ENCODE measurements around the gene SCG3.
A peak's percentile ranks its signal among the peaks of the same experiment; 100 is the strongest.

The SCG3 gene

GRCh38 chr15:51757450-51757849 is 76.1 kb downstream of the SCG3 start:
- Histone ChIP-seq H4K20me1 (ENCODE audit: insufficient read depth, low read length) (no peaks in the 10 kb centered on the region), H3K9ac (ENCODE audit: low read length) (no peak overlapping the region), H3K4me3 (ENCODE audit: low read length) (no peak overlapping the region), H3K4me2 (ENCODE audit: low read length) (no peak overlapping the region), H3K27ac (ENCODE audit: low read length) (no peak overlapping the region), H3K4me1 (ENCODE audit: low read length) (peaks cover 12% of the 10 kb centered on the region), H3K79me2 (ENCODE audit: low read length) (no peaks in the 10 kb centered on the region), H3K9me3 (ENCODE audit: insufficient read depth, low read length) (no peaks in the 10 kb centered on the region), H3K36me3 (replicated peaks; ENCODE audit: low read depth, low read length) (no peaks in the 10 kb centered on the region), H2AFZ (ENCODE audit: low read depth, low read length) (no peak overlapping the region), H3K27me3 (ENCODE audit: low read depth, low read length) (peaks cover 14% of the 10 kb centered on the region)
- no peak for TF ChIP-seq CTCF (IDR thresholded peaks at IDR 0.05; ENCODE audit: low read depth, low read length)
- TF ChIP-seq EZH2phosphoT487 (IDR thresholded peaks at IDR 0.05; ENCODE audit: low read depth) = no peak

GRCh38 chr15:51758645-51759044 is 77.3 kb downstream of the SCG3 start:
- Histone ChIP-seq H3K79me2 (ENCODE audit: low read length) (no peaks in the 10 kb centered on the region), H3K36me3 (replicated peaks; ENCODE audit: low read depth, low read length) (no peaks in the 10 kb centered on the region), H3K9ac (ENCODE audit: low read length) (no peak overlapping the region), H3K4me2 (ENCODE audit: low read length) (no peak overlapping the region), H3K9me3 (ENCODE audit: insufficient read depth, low read length) (no peaks in the 10 kb centered on the region), H3K27ac (ENCODE audit: low read length) (no peak overlapping the region), H4K20me1 (ENCODE audit: insufficient read depth, low read length) (no peaks in the 10 kb centered on the region), H3K27me3 (ENCODE audit: low read depth, low read length) (peaks cover 5% of the 10 kb centered on the region), H3K4me1 (ENCODE audit: low read length) (peaks cover 8% of the 10 kb centered on the region), H3K4me3 (ENCODE audit: low read length) (no peak overlapping the region), H2AFZ (ENCODE audit: low read depth, low read length) (no peak overlapping the region)
- TF ChIP-seq EZH2phosphoT487 (IDR thresholded peaks at IDR 0.05; ENCODE audit: low read depth) (no peak), CTCF (IDR thresholded peaks at IDR 0.05; ENCODE audit: low read depth, low read length) (no peak)

GRCh38 chr15:51759557-51760070 is 78.3 kb downstream of the SCG3 start:
- Histone ChIP-seq H3K9ac (ENCODE audit: low read length) (no peak overlapping the region), H4K20me1 (ENCODE audit: insufficient read depth, low read length) (no peaks in the 10 kb centered on the region)

GRCh38 chr15:51760805-51761204 is 79.5 kb downstream of the SCG3 start:
- Histone ChIP-seq H3K4me2 (ENCODE audit: low read length) (no peak overlapping the region), H3K9ac (ENCODE audit: low read length) (no peak overlapping the region), H2AFZ (ENCODE audit: low read depth, low read length) (no peak overlapping the region), H3K4me1 (ENCODE audit: low read length) (peaks cover 8% of the 10 kb centered on the region), H3K4me3 (ENCODE audit: low read length) (no peak overlapping the region), H3K27me3 (ENCODE audit: low read depth, low read length) (no peaks in the 10 kb centered on the region), H3K36me3 (replicated peaks; ENCODE audit: low read depth, low read length) (no peaks in the 10 kb centered on the region), H3K9me3 (ENCODE audit: insufficient read depth, low read length) (no peaks in the 10 kb centered on the region), H3K27ac (ENCODE audit: low read length) (no peak overlapping the region), H3K79me2 (ENCODE audit: low read length) (no peaks in the 10 kb centered on the region), H4K20me1 (ENCODE audit: insufficient read depth, low read length) (no peaks in the 10 kb centered on the region)
- TF ChIP-seq CTCF (IDR thresholded peaks at IDR 0.05; ENCODE audit: low read depth, low read length) (no peak), EZH2phosphoT487 (IDR thresholded peaks at IDR 0.05; ENCODE audit: low read depth) (no peak)

More at GRCh38 chr15:51759557-51760070, 78.3 kb downstream of the SCG3 start:
- peaks cover 8% of the 10 kb centered on the region for H3K4me1 ChIP-seq (ENCODE audit: low read length)
- no peak overlapping the region for H2AFZ ChIP-seq (ENCODE audit: low read depth, low read length)
- H3K4me3 ChIP-seq (ENCODE audit: low read length) = no peak overlapping the region
- no peak overlapping the region for H3K27ac ChIP-seq (ENCODE audit: low read length)
- H3K36me3 ChIP-seq (replicated peaks; ENCODE audit: low read depth, low read length) = no peaks in the 10 kb centered on the region
- TF ChIP-seq CTCF (IDR thresholded peaks at IDR 0.05; ENCODE audit: low read depth, low read length) (peak; percentile 29; the same call in 1 of the 2 replicates), EZH2phosphoT487 (IDR thresholded peaks at IDR 0.05; ENCODE audit: low read depth) (no peak)
- no peaks in the 10 kb centered on the region for H3K27me3 ChIP-seq (ENCODE audit: low read depth, low read length)
- no peak overlapping the region for H3K4me2 ChIP-seq (ENCODE audit: low read length)
- no peaks in the 10 kb centered on the region for H3K79me2 ChIP-seq (ENCODE audit: low read length)
- H3K9me3 ChIP-seq (ENCODE audit: insufficient read depth, low read length) = no peaks in the 10 kb centered on the region

Measured in OCI-LY3 (cell line).